NCI-H774 (cell line): ENCODE measurements around the gene HPS5.

Source experiments
- DNase-seq: peaks from one replicate; lab custom pipeline; 2025; lab: John Stamatoyannopoulos, UW

HPS5 gene

DNA sequence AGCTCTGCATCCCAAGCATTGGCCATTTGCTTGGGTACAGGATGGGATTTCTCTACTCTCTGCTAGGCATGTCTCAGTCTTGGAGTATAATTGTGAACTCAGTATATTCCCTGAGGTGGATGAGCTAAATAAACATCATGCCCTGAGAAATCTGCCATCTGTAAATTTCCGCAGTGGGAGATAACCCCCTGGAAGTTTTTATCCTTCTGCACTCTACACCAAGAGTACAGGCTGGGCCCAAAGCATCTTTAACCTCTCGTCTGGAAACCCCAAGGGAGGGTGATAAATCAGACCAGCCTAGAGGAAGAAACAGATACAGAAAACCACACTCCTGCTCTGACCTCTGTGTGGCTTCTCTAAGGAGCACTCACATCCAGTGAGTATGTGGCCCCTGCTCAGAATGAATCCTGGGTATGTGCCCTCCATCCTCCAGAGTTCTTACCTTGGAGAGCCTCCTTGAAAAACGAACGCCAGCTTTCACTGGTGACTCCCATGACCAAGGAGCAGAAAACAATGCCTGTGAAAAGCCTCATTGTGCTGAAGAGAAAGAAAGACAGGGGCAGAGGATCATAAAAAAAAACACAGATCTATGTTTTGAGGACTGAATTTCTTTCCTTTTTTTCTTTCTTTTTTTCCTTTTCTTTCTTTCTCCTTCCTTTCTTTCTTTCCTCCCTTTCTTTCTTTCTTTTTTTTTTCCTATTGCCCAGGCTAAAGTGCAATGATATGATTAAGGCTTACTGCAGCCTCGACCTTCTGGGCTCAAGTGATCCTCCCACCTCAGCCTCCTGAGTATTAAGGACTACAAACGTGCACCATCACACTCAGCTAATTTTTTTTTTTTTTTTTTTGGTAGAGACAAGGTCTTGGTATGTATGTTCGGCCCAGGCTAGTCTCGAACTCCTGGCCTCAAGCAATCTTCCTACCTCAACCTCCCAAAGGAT, 86.3 kb downstream of the HPS5 start:
- DNase-seq, result no peak

DNA sequence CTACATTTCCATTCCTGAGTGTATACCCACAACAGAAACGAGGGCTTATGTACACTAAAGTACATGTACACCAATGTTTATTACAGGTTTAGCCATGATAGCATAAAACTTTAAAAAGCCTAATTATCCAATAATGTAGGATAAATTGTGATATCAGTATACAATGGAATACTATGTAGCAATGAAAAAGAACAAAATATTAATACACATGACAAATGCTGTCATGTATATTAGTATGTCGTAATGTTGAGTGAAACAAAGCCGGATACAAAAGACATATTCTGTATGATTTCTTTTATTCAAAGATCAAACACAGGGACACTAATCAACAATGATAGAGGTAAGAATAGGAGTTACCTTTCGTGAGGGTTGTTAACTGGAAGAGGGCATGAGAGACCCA, 88.0 kb downstream of the HPS5 start:
- DNase-seq, result no peak

DNA sequence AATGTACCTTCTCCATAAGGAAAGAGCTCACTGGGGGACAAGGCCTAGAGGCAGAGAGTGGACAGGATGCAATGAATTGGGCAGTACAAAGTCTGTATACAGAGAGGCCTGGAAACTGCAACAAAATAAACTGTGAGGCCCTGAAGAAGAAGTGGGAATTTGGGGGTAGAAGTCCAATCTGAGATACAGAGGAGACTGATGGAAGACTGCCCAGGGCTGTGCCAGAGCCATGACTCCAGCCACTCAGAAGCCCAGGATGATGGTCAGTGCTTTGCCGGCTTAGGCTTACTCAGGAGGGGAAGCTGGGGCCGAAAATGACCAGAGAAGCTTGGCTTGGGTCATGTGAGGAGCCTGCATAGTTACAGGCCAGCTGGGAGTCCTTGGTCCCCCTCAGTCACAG, 91.1 kb downstream of the HPS5 start:
- no peak for DNase-seq

GRCh38 chr11:18229501-18229900, 92.4 kb downstream of the HPS5 start:
- no peak for DNase-seq
